Amygdala (tissue), 56 donors: ENCODE data around the gene ELL.
"Not testable (repeated sequence)": the region's sequence is repeated elsewhere in the genome, so short reads cannot be mapped to it uniquely, and the experiment has no call there.

Experiments used
- DNase-seq, 56 donors: peaks; one replicate each; lab custom pipeline; 2025; lab: John Stamatoyannopoulos, UW

ELL gene

GRCh38 chr19:18521692-18522123 lies at the start of gene ELL:
ELL (minus strand) TSS chr19:18522070; CDS start chr19:18522055, 15 bp downstream.
- no peak for DNase-seq

DNA sequence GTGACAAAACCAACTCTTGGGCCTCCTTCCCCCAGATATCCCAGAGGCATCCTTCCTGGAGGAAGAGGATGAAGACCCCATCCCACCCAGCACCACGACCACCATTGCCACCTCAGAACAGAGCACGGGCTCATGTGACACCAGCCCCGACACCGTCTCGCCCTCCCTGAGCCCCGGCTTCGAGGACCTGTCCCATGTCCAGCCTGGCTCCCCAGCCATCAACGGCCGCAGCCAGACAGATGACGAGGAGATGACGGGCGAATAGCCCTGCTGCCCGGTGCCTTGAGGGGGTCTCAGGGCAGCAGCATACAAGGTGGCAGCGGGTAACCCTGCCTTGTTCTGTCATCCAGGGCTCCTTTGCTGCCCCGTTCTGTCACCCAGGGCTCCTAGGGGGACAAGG lies 46.5 kb upstream of the ELL start:
- no peak for DNase-seq

GRCh38 chr19:18566953-18567352 lies 45.1 kb upstream of the ELL start:
- no peak for DNase-seq

DNA sequence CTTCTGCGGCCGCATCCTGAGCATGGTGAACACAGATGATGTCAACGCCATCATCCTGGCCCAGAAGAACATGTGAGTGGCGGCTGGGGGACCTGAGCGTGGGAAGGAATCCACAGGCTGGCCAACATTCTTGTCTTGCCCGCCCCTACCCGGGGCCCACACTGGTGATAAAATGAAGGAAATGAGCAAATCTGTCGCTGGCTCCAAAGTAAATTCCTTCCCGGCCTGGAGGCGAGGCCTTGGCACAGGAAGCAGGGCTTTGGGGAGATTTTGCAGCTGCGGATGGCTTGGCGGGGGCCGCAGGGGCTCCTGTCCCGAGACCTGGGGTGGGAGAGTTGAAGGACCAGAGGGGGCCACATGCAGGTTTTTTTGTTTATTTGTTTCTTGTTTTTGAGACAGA lies 40.2 kb upstream of the ELL start:
- DNase-seq: no peak

DNA sequence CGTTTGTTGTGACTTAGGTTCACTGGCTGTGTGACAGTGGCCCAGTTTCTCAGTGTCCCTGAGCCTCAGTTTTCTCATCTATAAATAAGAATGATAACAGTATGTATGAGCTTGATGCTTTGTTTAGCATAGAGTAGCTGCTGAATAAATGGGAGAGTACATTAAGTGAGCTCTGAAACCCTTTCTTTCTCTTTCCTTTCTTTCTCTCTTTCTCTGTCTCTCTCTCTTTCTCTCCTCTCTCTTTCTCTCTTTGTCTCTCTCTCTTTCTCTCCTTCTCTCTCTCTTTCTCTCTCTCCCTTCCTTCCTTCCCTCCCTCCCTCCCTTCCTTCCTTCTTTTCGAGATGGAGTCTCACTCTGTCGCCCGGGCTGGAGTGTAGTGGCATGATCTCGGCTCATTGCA lies 37.8 kb upstream of the ELL start:
- no peak for DNase-seq

- no peak for DNase-seq
Measured at GRCh38 chr19:18558604-18559003, 36.7 kb upstream of the ELL start.

DNA sequence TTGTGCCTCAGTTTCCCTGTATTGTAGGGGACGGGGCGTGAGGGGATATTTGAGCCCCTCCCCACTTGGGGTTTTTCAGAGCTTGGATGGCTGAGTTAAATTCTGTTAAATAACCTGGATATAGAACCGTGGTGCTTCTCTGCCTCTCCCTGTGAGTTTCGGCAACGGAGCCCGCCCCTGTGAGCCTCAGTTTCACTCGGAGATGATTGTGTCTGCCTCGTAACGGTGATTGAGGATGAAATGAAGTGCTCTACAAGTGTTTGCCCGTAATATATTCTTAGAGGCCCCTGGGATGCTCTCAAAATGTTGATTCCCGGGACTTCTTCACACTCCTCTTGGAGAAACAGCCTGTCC lies 36.3 kb upstream of the ELL start:
- peak in 1 of 56 donors; percentile 16 for DNase-seq

DNA sequence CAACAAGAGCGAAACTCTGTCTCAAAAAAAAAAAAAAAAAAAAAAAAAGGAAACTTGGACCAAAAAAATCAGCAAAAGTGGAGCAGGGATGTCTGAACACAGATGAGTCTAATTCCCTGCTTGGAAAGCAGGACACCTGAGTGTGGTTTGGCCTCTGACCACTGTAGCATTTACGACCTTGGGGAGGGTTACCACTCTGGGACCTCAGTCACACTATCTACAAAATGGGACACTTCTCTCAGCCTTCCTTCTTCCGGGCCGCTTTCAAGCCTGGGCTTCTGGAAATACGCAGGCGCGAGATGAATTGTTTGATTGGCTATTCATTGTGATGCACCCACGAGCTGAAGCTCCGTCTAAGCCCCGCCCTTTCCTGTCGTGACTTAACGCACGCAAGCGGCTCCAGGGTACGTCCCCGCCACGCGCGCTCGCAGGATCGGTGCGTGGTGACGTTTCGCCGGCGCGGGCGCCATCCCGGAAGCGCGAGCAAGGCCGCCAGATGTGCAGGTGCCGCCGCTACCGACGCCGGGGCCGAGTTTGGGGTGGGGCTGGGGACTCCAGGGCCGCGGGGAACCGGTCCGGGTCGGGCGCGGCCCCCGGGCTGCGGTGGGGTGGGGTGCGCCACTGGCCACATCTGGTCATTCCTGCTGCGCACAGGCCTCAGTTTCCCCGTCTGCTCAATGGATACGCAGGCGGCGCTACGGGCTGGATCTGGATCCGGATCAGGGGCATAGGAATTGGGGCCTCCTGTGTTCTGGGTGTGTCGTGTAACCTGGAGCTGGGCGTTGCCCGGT lies 35.7 kb upstream of the ELL start, which contains the start of gene KXD1:
Gene KXD1 (plus strand): TSS at position 460 of the 791 bp plus-strand sequence. CDS start 4,187 bp downstream, outside the sequence.
- peak; percentile 41 to 98 (median 94) for DNase-seq

DNA sequence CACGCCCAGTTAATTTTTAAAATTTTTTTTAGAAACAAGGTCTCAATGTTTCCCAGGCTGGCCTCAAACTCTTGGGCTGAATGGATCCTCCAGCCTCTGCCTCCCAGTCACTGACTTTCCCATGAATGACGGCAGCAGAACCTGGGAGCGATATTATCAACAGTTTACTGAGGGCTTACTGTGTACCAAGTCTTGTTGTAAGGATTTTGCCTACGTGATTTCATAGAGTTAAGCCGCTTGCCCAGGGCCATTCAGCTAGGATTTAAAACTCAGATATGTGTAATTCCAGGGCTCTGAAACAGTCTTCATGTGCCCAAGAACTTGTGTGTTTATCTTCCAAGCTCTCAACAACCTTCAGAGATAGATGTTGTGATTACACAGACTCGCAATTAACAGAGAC lies 29.8 kb upstream of the ELL start:
- no peak for DNase-seq

GRCh38 chr19:18543814-18544475 lies 22.1 kb upstream of the ELL start:
- peak in 14 of 56 donors; percentile 7 to 44 (median 27) for DNase-seq

GRCh38 chr19:18542941-18543813 lies 21.3 kb upstream of the ELL start, which contains the start of gene FKBP8:
FKBP8 (minus strand) TSS chr19:18543573; CDS start chr19:18541970, 1,603 bp downstream.
- peak in 55 of 56 donors; percentile 23 to 95 (median 86) for DNase-seq

- DNase-seq: peak in 4 of 56 donors; percentile 15 to 56 (median 35)
Measured at GRCh38 chr19:18541992-18542940, 20.4 kb upstream of the ELL start.

DNA sequence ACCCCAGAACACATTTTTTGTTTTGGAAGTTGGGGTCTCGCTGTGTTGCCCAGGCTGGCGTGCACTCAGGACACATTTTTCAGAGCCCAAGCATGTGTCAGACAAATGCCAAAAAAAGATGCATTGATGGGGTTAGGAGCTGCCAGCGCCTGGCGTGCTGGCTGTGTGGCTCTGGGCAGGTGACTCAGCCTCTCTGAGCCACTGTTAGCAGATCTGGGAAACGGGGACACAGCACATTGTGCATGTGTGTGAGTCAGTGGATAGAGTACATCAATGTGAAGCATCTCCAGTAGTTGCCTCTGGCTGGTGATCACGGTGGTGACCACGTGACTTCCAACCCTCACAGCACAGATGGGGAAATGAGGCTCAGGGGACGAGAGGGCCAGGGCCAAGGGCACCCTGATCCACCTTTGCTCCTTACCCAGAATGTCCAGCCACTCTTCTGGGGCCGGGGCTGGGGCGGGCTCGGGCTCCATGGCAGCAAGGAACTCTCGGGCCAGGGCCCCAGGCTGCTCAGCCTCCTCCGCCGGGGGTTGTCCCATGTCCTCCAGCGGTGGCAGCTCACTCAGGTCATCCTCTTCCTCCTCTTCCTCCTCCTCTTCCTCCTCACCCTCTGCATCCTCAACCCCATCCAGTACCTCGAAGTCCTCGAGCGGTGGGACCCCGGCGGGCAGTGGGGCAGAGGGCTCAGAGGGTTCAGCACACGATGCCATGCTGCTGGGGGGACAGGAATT lies 19.6 kb upstream of the ELL start:
- DNase-seq: peak in 5 of 56 donors; percentile 3 to 13 (median 8)

DNA sequence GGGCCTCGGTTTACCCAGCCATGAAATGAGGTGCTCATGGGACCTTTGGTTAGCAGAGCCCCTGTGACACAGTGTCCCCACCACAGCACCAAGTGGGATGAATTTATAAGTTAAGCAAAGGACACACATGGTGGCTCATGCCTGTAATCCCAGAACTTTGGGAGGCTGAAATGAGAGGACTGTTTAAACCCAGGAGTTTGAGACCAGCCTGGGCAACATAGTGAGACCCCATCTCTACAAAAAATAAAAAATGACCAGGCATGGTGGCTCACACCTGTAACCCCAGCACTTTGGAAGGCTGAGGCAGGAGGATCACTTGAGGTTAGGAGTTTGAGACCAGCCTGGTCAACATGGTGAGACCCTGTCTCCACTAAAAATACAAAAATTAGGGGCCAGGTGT lies 18.3 kb upstream of the ELL start:
- DNase-seq: not testable (repeated sequence)

DNA sequence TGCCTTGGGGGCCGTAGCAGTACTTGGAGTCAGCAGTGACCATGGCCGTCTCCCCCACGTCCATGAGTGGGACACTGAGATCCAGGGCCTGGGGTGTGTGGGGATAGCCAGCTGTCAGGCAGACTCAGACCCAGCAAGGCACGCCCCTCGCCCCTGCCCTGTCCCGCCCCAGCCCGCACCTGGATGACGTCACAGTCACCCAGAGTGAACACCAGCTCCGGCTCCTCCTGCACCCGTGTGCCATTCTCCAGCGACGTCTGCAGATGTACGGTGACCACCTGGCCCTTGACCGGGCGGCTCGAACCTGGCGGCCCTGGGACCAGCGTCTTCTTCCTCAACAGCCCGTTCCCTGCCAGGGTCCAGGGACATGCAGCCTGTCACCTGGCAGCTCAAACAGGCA lies 17.5 kb upstream of the ELL start:
- DNase-seq: no peak

DNA sequence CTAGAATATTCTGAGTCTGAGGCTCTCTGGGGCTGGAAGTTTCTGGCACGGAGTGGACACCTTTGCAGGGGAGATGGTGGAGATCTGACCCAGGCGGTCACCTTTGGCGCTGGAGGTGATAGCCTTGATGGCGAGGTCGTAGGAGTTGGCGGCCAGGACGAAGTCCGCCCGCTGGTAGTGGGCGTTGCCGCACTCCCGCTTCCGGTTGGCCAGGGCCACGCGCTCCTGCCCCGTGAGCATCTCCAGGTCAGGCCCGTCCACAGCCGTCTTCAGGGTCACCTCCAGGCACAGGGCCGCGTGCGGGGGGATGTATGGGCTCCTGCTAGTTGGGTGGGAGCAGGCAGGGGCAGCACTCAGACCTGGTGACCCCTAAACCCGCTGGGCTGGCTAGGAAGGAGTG lies 16.2 kb upstream of the ELL start:
- DNase-seq: no peak

GRCh38 chr19:18537431-18537830 lies 15.6 kb upstream of the ELL start:
- no peak for DNase-seq

DNA sequence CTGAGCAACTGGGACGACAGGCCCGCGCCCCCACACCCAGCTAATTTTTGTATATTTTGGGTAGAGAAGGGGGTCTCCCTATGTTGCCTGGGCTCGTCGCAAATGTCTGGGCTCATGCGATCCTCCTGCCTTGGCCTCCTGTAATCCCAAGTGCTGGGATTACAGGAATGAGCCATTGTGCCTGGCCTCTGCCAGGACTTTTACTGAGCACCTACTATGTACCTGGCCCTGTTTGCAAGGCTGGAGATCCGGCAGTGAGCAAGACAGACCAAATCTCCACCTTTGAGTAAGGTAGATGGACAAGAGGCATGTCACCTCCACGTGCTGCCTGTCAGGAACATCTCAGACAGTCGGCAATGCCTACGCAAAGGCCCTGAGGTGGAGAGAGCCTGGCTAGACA lies 14.6 kb upstream of the ELL start:
- DNase-seq: no peak

GRCh38 chr19:18533058-18533457 lies 11.2 kb upstream of the ELL start:
- DNase-seq: no peak
